Subcutaneous adipose tissue (tissue), 4 donors: ENCODE measurements around the gene HSDL1. TPM values are rescaled to one million over a fixed set of nuclear protein-coding genes. Genes with fewer than 3 reads are reported as not detected.

Experiments used
- total RNA-seq, 4 donors: library from RNA; depleted of rRNA; stranded (reverse); fragments of >200 nt; gene quantifications; one replicate each; pipeline ENCODE4 v1.1.0, GENCODE V29; 2016
- TF ChIP-seq, protein P1 (sequence below): fragments of 450-650 bp; IDR thresholded peaks from one replicate; pipeline ENCODE4 v1.5.1; 2016; ENCODE audit warnings: low read depth, mild to moderate bottlenecking, control low read depth, antibody characterized with exemption, moderate library complexity

HSDL1 gene
- total RNA-seq, 4 donors from 2014 or later: 13.9 to 23.3 (median 20.6) TPM

- TF ChIP-seq, protein P1, sequence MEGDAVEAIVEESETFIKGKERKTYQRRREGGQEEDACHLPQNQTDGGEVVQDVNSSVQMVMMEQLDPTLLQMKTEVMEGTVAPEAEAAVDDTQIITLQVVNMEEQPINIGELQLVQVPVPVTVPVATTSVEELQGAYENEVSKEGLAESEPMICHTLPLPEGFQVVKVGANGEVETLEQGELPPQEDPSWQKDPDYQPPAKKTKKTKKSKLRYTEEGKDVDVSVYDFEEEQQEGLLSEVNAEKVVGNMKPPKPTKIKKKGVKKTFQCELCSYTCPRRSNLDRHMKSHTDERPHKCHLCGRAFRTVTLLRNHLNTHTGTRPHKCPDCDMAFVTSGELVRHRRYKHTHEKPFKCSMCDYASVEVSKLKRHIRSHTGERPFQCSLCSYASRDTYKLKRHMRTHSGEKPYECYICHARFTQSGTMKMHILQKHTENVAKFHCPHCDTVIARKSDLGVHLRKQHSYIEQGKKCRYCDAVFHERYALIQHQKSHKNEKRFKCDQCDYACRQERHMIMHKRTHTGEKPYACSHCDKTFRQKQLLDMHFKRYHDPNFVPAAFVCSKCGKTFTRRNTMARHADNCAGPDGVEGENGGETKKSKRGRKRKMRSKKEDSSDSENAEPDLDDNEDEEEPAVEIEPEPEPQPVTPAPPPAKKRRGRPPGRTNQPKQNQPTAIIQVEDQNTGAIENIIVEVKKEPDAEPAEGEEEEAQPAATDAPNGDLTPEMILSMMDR: no peak
Observed at GRCh38 chr16:84184775-84185174, 39.8 kb upstream of the HSDL1 start.

GRCh38 chr16:84183911-84184591 is 39.1 kb upstream of the HSDL1 start:
- TF ChIP-seq, protein P1: no peak

- TF ChIP-seq, protein P1: no peak
Observed at GRCh38 chr16:84183572-84183875, 38.5 kb upstream of the HSDL1 start.

- TF ChIP-seq, protein P1: no peak
Observed at GRCh38 chr16:84182680-84183571, 37.9 kb upstream of the HSDL1 start.

DNA sequence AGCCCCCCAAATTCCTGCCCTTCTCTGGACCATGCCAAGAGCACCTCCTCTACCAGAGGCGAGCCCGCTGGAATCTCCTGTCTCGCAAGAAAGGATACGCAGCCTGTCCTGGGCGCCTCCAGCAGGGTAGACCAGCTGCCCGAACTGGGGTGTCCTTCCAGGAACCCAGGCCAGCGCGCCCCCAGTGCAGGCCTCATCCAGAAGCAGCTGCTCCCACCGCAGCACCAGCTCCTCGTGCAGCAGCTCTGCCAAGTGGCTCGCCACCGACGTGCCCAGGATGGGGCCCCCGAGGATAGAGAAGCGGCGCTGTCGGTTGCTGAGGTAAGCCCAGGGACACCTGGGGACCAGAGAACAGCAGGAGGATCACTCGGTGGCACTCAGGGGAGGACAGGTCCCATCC is 37.1 kb upstream of the HSDL1 start:
- TF ChIP-seq, protein P1: no peak

- TF ChIP-seq, protein P1: no peak
Observed at GRCh38 chr16:84181144-84181915, 36.4 kb upstream of the HSDL1 start.
